Measurements from ENCODE around the gene FAM78A. TPM values are rescaled to one million over a fixed set of nuclear protein-coding genes. Genes with fewer than 3 reads are reported as not detected.

Gene FAM78A
- total and polyA plus RNA-seq, 8 donors, result 0.85 to 3.5 (median 1.6) TPM; not detected in 1

GRCh38 chr9:131240047-131240921 is 36.0 kb downstream of the FAM78A start:
- Histone ChIP-seq H3K27ac (no peak overlapping the region), H3K36me3 (peaks cover 0 to 5% (median 5%) of the 10 kb centered on the region in 4 donors), H3K9me3 (peaks cover 0 to 7% (median 2%) of the 10 kb centered on the region in 4 donors), H3K4me3 (no peak overlapping the region), H3K27me3 (peaks cover 0 to 33% (median 7%) of the 10 kb centered on the region in 3 donors), H3K4me1 (peaks cover 22 to 31% (median 29%) of the 10 kb centered on the region in 4 donors)
- WGBS, 5 donors, result 73 to 81% (median 77%) methylated on average over 18 to 22 of the region's 22 CpGs
- no peak for DNase-seq
- TF ChIP-seq CTCF (IDR thresholded peaks at IDR 0.05) (no peak), POLR2A (IDR thresholded peaks at IDR 0.05) (no peak), EP300 (IDR thresholded peaks at IDR 0.05) (no peak), POLR2AphosphoS5 (IDR thresholded peaks at IDR 0.05) (no peak)
- intact Hi-C loops (cut with DNase I; ENCODE audit: low total_unique reads), result no loop called here

DNA sequence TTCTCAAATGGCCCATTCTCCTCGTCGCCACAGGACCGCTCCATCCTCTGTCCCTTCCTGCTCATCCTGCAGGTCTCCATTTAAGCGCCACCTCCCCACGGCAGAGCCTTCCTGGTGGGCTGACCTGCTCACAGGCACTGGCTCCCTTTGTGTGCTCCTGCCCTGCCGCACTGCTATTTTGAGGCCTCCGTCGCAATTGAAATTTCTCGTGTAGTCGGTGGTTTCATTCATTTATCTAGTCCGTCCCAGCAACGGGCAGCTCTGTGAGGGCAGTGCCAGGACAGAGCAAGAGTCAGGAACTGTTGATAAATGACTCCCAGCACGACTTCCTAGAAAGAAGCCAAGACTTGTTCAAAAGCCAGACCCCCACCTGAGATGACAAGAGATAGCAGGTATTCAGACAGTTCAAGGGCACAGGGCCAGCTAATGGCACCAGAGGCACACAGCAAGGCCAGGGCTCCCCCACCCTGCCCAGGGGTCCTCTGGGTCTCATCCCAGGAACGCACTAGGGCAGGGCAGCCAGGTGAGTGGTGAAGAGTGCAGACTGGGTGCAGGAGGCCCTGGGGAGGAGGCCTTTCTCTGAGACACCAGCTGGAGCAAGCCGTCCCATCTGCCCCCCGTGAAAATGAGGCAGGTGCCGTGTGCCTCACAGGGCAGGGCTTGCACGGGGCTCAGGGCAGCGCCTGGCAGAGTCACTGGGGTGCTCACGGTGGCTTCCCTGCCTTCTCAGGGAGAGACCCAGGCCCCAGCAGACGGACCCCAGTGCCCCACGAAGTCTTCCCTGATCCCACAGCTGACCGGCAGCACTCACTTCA is 36.9 kb downstream of the FAM78A start:
- Histone ChIP-seq H3K9me3 (peaks cover 0 to 7% (median 2%) of the 10 kb centered on the region in 4 donors), H3K4me3 (no peak overlapping the region), H3K27me3 (peaks cover 0 to 33% (median 7%) of the 10 kb centered on the region in 3 donors), H3K36me3 (peaks cover 0 to 15% (median 14%) of the 10 kb centered on the region in 4 donors), H3K27ac (no peak overlapping the region), H3K4me1 (peaks cover 22 to 31% (median 29%) of the 10 kb centered on the region in 4 donors)
- intact Hi-C loops (cut with DNase I; ENCODE audit: low total_unique reads), result no loop called here
- no peak for DNase-seq
- TF ChIP-seq POLR2A (IDR thresholded peaks at IDR 0.05) (no peak), CTCF (IDR thresholded peaks at IDR 0.05) (no peak), POLR2AphosphoS5 (IDR thresholded peaks at IDR 0.05) (no peak), EP300 (IDR thresholded peaks at IDR 0.05) (no peak)
- WGBS, 5 donors, result 75 to 82% (median 81%) methylated on average over 17 to 23 of the region's 23 CpGs

GRCh38 chr9:131238402-131239021 is 37.8 kb downstream of the FAM78A start:
- Histone ChIP-seq H3K9me3 (peaks cover 0 to 7% (median 2%) of the 10 kb centered on the region in 4 donors), H3K27ac (peak overlapping the region; percentile 6 to 49 (median 39)), H3K4me3 (peak overlapping the region in 3 of 4 donors; percentile 9 to 23 (median 11)), H3K36me3 (peaks cover 8 to 23% (median 23%) of the 10 kb centered on the region in 4 donors), H3K27me3 (peaks cover 0 to 33% (median 7%) of the 10 kb centered on the region in 3 donors), H3K4me1 (peaks cover 22 to 31% (median 29%) of the 10 kb centered on the region in 4 donors)
- TF ChIP-seq POLR2A (IDR thresholded peaks at IDR 0.05), result no peak
- no peak for TF ChIP-seq CTCF (IDR thresholded peaks at IDR 0.05)
- TF ChIP-seq POLR2AphosphoS5 (IDR thresholded peaks at IDR 0.05), result no peak
- TF ChIP-seq EP300 (IDR thresholded peaks at IDR 0.05), result no peak
- DNase-seq, result peak in 1 of 2 donors; percentile 67
- 14 to 39% (median 26%) methylated on average over 19 to 23 of the region's 23 CpGs for WGBS, 5 donors
- intact Hi-C loops (cut with DNase I; ENCODE audit: low total_unique reads), result no loop called here
